HG02763 (cell line): ENCODE measurements around the gene CORO6.
A peak's percentile ranks its signal among the peaks of the same experiment; 100 is the strongest.

Experiments
- ATAC-seq: cut with Tn5 transposase; IDR thresholded peaks from one replicate; pipeline ENCODE4 v1.9.1; 2021; ENCODE audit warnings: mild to moderate bottlenecking, moderate library complexity; ENCODE audit not compliant: unreplicated experiment

Gene CORO6

GRCh38 chr17:29591737-29592608 is 30.7 kb downstream of the CORO6 start:
- no peak for ATAC-seq

GRCh38 chr17:29591146-29591736 is 31.5 kb downstream of the CORO6 start:
- ATAC-seq, result no peak

- no peak for ATAC-seq
Observed at GRCh38 chr17:29590411-29591145, 32.1 kb downstream of the CORO6 start.

- ATAC-seq, result peak; percentile 63
Observed at GRCh38 chr17:29589524-29590410, 32.9 kb downstream of the CORO6 start, which contains the start of gene GIT1. TSS of gene GIT1 (minus strand) at chr17:29589648. CDS start at chr17:29589378, 270 bp downstream.

GRCh38 chr17:29588562-29589411 is 33.9 kb downstream of the CORO6 start:
- peak; percentile 6 for ATAC-seq

GRCh38 chr17:29588017-29588561 is 34.6 kb downstream of the CORO6 start:
- no peak for ATAC-seq

GRCh38 chr17:29587591-29587990 is 35.1 kb downstream of the CORO6 start:
- ATAC-seq, result no peak

- no peak for ATAC-seq
Observed at GRCh38 chr17:29586676-29587469, 35.8 kb downstream of the CORO6 start.

GRCh38 chr17:29585080-29585751 is 37.5 kb downstream of the CORO6 start:
- ATAC-seq, result no peak

GRCh38 chr17:29584452-29585079 is 38.1 kb downstream of the CORO6 start:
- ATAC-seq, result no peak

GRCh38 chr17:29583324-29584248 is 39.1 kb downstream of the CORO6 start:
- no peak for ATAC-seq

GRCh38 chr17:29582772-29583171 is 39.9 kb downstream of the CORO6 start:
- ATAC-seq, result no peak

GRCh38 chr17:29582254-29582765 is 40.4 kb downstream of the CORO6 start:
- no peak for ATAC-seq

GRCh38 chr17:29581583-29582253 is 41.0 kb downstream of the CORO6 start:
- ATAC-seq, result no peak

- ATAC-seq, result peak; percentile 62
Observed at GRCh38 chr17:29579866-29580771, 42.6 kb downstream of the CORO6 start.
